Measurements from ENCODE around the gene XRCC3. TPM values are rescaled to one million over a fixed set of nuclear protein-coding genes. Genes with fewer than 3 reads are reported as not detected.

XRCC3 gene
- total RNA-seq, 4 donors from 2014 or later: 2.7 to 8.2 (median 4.0) TPM

DNA sequence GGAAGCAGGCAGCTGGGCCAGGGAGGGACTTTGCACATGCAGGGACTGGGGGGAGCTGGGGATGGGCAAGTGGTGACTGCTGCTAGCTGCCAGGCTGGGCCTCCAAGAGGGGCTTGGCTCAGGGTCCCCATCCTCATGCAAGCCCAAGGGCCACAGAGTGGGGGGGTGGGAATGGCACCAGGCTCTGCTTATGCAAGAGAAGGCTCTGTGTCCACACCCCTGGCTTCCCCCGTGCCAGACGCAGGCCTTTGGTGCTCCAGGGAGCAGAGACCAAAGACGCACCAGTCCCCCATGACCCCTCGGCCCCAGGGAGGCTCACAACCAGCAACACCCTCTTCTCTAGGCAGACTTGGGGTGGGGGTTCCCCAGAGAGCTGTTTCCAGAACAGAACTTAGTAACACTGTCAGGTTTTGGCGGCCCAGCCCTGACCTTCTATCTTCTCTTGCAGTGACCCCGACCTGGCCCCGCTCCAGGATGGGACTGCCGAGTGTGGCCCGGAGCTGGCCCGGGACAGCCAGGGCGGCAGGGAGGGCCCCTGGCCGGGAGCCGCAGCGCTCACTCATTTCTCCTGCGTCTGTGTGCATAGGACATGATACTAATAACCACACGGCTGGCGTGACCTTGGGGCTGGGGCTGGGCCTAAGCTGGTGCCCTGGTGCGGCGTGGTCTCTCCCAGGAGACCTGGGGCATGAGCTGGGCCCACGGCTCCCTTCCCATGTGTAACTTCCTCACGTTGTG lies 14.3 kb downstream of the XRCC3 start:
- no peak for ATAC-seq (ENCODE audit: low FRiP score)
- no peak for DNase-seq (ENCODE audit: low spot score)
- TF ChIP-seq, protein P1, sequence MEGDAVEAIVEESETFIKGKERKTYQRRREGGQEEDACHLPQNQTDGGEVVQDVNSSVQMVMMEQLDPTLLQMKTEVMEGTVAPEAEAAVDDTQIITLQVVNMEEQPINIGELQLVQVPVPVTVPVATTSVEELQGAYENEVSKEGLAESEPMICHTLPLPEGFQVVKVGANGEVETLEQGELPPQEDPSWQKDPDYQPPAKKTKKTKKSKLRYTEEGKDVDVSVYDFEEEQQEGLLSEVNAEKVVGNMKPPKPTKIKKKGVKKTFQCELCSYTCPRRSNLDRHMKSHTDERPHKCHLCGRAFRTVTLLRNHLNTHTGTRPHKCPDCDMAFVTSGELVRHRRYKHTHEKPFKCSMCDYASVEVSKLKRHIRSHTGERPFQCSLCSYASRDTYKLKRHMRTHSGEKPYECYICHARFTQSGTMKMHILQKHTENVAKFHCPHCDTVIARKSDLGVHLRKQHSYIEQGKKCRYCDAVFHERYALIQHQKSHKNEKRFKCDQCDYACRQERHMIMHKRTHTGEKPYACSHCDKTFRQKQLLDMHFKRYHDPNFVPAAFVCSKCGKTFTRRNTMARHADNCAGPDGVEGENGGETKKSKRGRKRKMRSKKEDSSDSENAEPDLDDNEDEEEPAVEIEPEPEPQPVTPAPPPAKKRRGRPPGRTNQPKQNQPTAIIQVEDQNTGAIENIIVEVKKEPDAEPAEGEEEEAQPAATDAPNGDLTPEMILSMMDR (IDR thresholded peaks at IDR 0.05): no peak

DNA sequence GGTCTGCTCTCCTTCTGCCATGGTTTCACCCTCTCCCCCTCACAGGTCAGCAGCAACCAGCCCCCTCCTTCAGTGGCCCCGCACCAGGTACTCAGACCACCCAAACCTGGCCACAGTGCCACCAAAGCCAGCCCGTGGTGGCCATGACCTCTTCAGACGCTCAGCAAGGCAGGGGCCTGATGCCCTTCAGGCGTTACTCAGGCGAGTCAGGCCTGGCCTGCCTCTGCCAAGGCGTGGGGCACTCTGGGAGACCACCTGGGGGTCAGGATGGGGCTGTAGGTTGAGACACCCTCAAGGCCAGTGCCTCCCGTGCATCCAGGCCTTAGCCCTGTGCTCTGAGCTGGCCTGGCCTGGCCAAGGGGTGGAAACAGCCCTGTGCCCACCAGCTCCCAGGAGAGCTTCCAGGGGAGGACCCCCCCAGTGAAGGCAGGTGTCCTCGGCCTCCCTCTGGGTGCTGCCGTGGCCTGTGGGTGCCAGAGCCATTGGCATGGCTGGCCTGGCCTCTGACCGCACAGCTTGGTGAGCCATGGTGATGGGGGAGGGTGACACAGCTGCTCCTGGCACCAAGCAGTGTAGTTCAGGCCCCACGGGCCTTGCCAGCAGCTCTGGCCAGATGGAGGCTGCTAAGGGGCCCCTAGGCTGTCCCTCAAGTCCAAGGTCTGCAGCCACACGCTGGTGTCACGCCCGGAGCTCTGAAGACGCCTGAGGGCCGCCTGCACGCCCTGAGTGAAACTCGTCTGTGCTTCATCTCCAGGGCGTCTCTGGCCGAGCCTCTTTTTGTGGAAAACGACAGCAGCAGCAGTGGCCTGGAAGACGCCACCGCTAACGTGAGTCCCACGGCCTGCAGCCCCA lies 15.1 kb downstream of the XRCC3 start:
- TF ChIP-seq, protein P1 (IDR thresholded peaks at IDR 0.05): no peak
- ATAC-seq (ENCODE audit: low FRiP score) (no peak), DNase-seq (ENCODE audit: low spot score) (no peak)

DNA sequence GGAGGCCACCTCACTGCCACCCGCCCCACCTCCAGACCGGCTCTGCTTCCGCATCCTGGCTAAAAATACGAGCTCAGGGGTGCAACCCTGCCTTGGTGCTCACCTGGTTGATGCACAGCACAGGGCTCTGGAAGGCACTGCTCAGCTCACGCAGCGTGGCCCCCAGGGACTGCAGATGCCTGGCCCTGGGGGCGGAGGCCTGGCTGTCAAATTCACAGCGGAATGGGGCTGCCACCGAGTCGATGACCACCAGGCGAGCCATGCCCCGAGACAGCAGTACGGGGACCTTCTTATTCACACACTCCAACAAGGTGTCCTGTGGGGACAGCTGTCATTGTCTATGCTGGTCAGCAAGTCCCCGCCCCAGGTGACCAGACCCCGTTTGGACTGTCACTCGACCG lies 16.0 kb downstream of the XRCC3 start:
- TF ChIP-seq, protein P1 (IDR thresholded peaks at IDR 0.05): no peak
- DNase-seq (ENCODE audit: low spot score) (no peak), ATAC-seq (ENCODE audit: low FRiP score) (no peak)

DNA sequence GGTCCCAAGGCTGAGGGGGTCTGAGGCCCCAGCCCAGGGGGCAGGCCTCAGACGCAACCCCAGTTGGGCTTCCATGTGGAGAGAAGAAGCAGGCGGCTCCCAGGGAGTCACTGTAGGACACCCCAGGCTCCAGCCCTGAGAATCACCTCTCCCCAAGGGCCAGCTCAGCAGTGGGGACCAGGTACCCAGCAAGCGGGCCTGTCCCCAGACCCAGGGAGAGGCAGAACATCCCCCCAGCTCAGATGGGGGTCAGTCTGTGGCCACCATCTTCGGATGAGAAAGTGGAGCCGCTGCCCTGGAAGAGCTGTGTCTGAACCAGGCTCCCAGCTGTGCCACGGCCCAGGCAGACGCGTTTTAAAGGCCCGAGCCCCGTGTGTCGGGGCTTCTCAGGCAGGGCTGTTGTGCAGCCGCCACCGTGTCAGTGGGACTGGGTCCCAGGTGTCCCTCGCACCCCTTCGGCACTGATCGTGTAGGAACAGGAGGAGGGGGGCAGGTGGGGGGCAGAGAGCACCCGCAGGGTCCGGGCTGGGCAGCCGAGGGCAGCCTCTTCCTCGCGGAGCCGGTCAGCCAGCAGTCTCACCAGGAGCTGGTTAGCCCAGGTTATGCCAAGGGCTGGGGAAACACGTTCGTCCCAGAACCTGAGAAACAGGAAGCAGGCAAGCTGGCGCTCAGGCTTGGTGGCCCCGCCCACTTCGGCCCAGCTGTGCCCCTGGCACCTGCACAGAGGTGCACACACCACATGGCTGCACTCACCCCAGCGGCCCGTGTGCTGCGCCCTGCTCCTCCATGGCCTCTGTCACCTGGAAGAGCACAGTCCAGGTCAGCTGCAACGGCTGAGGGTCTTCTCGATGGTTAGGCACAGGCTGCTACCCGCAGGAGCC lies 16.6 kb downstream of the XRCC3 start:
- TF ChIP-seq, protein P1 (IDR thresholded peaks at IDR 0.05): no peak
- ATAC-seq (ENCODE audit: low FRiP score): no peak
- DNase-seq (ENCODE audit: low spot score): no peak

DNA sequence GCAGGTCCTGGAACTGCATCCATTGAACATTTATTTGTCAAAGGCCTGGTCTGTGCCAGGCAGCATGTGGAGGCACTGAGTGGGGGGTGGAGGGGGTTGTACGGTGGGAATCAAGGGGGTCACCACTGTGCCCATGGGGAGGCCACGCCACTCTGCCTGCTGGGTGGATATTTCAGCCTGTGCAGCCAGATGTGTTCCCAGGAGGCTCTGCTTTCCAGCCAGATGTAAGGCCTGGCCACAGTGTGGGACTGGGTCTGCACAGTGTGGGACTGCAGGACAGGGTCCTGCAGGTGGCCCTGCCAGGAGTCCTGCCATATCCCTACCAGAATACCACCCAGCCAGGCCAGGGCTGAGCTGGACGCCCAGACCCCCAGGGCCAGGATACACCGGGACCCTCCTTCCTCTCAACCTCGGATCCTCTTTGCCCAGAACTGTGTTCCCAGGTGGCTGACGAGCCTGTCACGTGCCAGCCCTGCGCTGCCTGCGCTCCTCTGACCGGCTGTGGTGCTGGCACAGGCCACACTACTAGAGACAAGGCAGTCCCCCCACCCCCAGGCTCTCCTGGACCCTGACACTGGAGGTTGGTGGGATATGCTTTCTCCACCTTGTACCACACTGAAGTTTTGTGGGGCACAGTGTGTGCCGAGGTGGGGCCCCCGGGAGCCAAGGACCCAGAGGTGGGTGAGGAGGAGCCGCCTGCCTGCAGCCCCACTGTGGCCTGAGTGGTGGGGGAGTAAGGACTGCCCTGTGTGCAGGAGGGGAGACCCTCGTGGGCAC lies 17.5 kb downstream of the XRCC3 start:
- DNase-seq (ENCODE audit: low spot score): no peak

More for the DNA sequence above, 17.5 kb downstream of the XRCC3 start:
- no peak for ATAC-seq (ENCODE audit: low FRiP score)
- TF ChIP-seq, protein P1 (IDR thresholded peaks at IDR 0.05): no peak

All from omental fat pad (tissue), 4 donors.